ENCODE results near the gene EYA3.

Gene EYA3

DNA sequence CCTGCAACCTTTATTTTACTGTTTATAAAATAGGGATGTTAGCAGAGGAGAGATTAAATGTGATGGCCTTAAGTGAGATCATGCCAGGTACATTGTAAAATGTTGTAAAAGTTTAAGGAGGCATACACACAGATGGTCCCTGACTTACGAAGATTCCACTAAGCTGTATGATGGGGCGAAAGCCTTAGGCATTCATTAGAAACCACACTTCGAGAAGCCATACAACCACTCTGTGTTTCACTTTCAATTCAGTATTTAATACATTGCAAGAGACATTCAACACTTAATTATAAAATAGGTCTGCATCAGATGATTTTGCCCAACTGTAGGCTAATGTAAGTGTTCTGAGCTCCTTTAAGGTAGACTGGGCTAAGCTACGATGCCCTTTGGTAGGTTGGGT, 149.9 kb downstream of the EYA3 start:
- peaks cover 6 to 19% of the 10 kb centered on the region in 2 donors for H3K27me3 ChIP-seq (ENCODE audit: control insufficient read depth in 1 of 2, insufficient read depth in 2 of 2, low read length in 2 of 2)
- H3K4me3 ChIP-seq (ENCODE audit: low read length in 2 of 2) = no peak overlapping the region
- peaks cover 3% of the 10 kb centered on the region for H3K4me1 ChIP-seq (ENCODE audit: control insufficient read depth, insufficient read depth, low read length)
- H3K9me3 ChIP-seq (ENCODE audit: control insufficient read depth in 2 of 2, low read length in 2 of 2) = no peaks in the 10 kb centered on the region
- H3K36me3 ChIP-seq (ENCODE audit: control insufficient read depth in 2 of 2, insufficient read depth in 2 of 2, low read length in 2 of 2) = no peaks in the 10 kb centered on the region
- H3K9ac ChIP-seq (ENCODE audit: low read length in 2 of 2) = no peak overlapping the region
- H3K27ac ChIP-seq (ENCODE audit: low read length) = no peak overlapping the region

DNA sequence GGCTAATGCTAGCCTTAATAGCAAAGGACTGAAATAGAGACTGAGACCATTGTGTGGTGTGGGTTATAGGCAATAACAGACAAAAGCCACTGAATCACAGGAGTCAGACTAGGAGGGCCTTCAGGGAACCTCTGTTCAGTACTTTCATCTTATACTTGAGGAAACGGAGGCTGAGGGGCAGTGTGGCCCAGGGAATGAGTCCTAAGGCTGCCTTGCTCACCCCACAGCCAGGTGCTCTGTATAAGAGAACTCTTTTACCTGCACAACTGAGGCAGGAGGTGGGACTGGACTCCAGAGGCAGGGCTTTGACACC, 150.9 kb downstream of the EYA3 start:
- H3K27ac ChIP-seq (ENCODE audit: low read length) = no peak overlapping the region
- H3K4me3 ChIP-seq (ENCODE audit: low read length in 2 of 2) = no peak overlapping the region
- H3K9ac ChIP-seq (ENCODE audit: low read length in 2 of 2) = no peak overlapping the region
- H3K27me3 ChIP-seq (ENCODE audit: control insufficient read depth in 1 of 2, insufficient read depth in 2 of 2, low read length in 2 of 2) = peaks cover 6 to 19% of the 10 kb centered on the region in 2 donors
- no peaks in the 10 kb centered on the region for H3K9me3 ChIP-seq (ENCODE audit: control insufficient read depth in 2 of 2, low read length in 2 of 2)
- H3K36me3 ChIP-seq (ENCODE audit: control insufficient read depth in 2 of 2, insufficient read depth in 2 of 2, low read length in 2 of 2) = no peaks in the 10 kb centered on the region
- peaks cover 3% of the 10 kb centered on the region for H3K4me1 ChIP-seq (ENCODE audit: control insufficient read depth, insufficient read depth, low read length)

DNA sequence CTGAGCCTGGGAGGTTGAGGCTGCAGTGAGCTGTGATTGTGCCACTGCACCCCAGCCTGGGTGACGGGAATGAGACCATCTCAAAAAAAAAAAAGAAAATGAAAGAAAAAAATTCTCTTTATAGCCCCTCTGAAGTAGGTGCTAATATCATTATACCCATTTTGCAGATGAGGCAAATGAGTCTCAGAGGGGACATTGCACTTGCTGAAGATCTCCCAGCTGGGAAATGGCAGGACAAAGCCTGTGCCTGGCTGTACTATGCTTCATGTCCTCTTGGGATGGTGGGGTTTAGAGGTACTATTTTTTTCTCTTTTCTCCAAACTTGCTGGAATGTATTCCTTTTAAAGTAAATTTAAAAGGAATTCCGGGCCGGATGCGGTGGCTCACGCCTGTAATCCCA, 152.0 kb downstream of the EYA3 start:
- H3K4me1 ChIP-seq (ENCODE audit: control insufficient read depth, insufficient read depth, low read length) = peaks cover 3% of the 10 kb centered on the region
- H3K9me3 ChIP-seq (ENCODE audit: control insufficient read depth in 2 of 2, low read length in 2 of 2) = no peaks in the 10 kb centered on the region
- no peak overlapping the region for H3K4me3 ChIP-seq (ENCODE audit: low read length in 2 of 2)
- H3K9ac ChIP-seq (ENCODE audit: low read length in 2 of 2) = no peak overlapping the region
- no peak overlapping the region for H3K27ac ChIP-seq (ENCODE audit: low read length)
- H3K36me3 ChIP-seq (ENCODE audit: control insufficient read depth in 2 of 2, insufficient read depth in 2 of 2, low read length in 2 of 2) = no peaks in the 10 kb centered on the region
- peaks cover 6 to 22% of the 10 kb centered on the region in 2 donors for H3K27me3 ChIP-seq (ENCODE audit: control insufficient read depth in 1 of 2, insufficient read depth in 2 of 2, low read length in 2 of 2)

DNA sequence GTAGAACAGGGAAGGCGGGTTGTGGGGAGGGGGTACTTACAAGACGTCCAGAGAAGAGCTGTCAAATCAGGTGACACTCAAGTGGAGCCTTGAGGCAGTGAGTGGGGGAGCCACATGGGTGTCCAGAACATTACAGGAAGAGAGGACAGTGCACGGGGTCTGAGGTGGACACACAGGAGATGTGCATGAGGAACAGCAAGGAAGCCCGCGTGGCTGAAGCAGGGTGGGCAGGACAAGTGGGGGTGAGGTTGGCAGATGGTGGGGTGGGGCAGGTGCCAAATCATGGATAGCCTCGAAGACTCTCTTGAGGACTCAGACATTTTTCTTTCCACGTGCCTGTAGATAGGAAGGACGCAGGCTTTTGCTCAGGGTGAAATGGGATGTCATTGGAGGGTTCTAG, 152.7 kb downstream of the EYA3 start:
- H3K27me3 ChIP-seq (ENCODE audit: control insufficient read depth in 1 of 2, insufficient read depth in 2 of 2, low read length in 2 of 2) = peaks cover 6 to 22% of the 10 kb centered on the region in 2 donors
- H3K4me3 ChIP-seq (ENCODE audit: low read length in 2 of 2) = no peak overlapping the region
- no peak overlapping the region for H3K9ac ChIP-seq (ENCODE audit: low read length in 2 of 2)
- H3K9me3 ChIP-seq (ENCODE audit: control insufficient read depth in 2 of 2, low read length in 2 of 2) = no peaks in the 10 kb centered on the region
- peaks cover 3% of the 10 kb centered on the region for H3K4me1 ChIP-seq (ENCODE audit: control insufficient read depth, insufficient read depth, low read length)
- H3K27ac ChIP-seq (ENCODE audit: low read length) = no peak overlapping the region
- no peaks in the 10 kb centered on the region for H3K36me3 ChIP-seq (ENCODE audit: control insufficient read depth in 2 of 2, insufficient read depth in 2 of 2, low read length in 2 of 2)

DNA sequence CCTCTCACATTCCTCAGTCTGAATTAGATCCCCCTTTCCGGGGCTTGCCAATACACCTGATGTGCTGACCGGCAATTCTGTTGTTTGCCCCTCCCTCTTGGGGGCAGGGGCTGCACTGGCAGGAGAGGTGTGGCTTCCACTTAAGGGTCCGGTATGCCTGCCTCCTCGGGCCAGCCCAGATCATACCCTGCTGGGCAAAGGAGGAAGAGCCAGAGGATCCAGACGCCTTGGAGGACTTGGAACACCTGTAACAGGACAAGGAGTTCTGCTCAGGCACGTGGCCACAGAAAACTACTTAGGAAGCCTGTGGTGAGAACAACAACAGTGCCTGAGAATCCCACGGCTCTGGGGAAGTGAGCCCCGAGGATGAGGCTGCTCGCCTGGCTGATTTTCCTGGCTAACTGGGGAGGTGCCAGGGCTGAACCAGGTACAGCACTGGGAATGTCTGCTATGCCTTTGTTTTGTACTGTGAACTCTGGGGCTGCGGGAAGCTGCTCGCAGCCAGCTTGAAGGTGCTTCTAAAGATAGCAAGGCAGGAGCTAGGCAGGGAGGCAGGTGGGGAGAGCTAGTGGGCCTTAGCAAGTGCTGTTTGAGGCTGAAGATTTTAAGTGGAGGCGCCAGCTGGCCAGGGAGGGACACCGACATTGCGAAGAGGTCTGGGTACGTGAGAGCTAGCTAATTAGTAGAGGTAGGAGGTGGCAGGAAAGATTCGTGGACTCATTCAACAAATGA, 153.4 kb downstream of the EYA3 start, which contains the start of gene SMPDL3B:
Gene SMPDL3B, plus strand, starts transcription at position 183 of the 732 bp plus-strand sequence. Its CDS starts 184 bp downstream, at position 367.
- Histone ChIP-seq H3K27me3 (ENCODE audit: control insufficient read depth in 1 of 2, insufficient read depth in 2 of 2, low read length in 2 of 2) (peaks cover 6 to 22% of the 10 kb centered on the region in 2 donors), H3K36me3 (ENCODE audit: control insufficient read depth in 2 of 2, insufficient read depth in 2 of 2, low read length in 2 of 2) (no peaks in the 10 kb centered on the region), H3K9ac (ENCODE audit: low read length in 2 of 2) (no peak within 1 kb of the TSS), H3K9me3 (ENCODE audit: control insufficient read depth in 2 of 2, low read length in 2 of 2) (no peaks in the 10 kb centered on the region), H3K4me3 (ENCODE audit: low read length in 2 of 2) (peak within 1 kb of the TSS in 1 of 2 donors; percentile 15), H3K4me1 (ENCODE audit: control insufficient read depth, insufficient read depth, low read length) (peaks cover 3% of the 10 kb centered on the region), H3K27ac (ENCODE audit: low read length) (no peak within 1 kb of the TSS)

DNA sequence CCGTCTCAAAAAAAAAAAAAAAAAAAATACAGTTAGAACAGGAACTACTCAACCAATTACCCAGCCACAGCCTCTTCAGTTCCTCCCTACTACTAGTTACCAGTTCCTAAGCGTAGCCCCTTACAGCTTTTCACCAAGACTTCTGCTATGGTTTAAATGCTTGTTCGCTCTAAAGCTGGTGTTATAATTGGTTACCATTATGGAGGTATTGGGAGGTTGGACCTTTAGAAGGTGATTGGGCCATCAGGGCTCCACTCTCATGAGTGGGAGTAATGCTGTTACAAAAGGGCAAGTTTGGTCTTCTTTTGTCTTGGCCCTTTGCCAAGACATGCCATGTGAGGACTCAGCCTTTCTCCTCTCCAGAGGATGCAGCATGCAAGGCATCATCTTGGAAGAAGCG, 156.7 kb downstream of the EYA3 start:
- H3K27ac ChIP-seq (ENCODE audit: low read length) = no peak overlapping the region
- H3K36me3 ChIP-seq (ENCODE audit: control insufficient read depth in 2 of 2, insufficient read depth in 2 of 2, low read length in 2 of 2) = no peaks in the 10 kb centered on the region
- H3K9ac ChIP-seq (ENCODE audit: low read length in 2 of 2) = no peak overlapping the region
- H3K4me3 ChIP-seq (ENCODE audit: low read length in 2 of 2) = no peak overlapping the region
- H3K9me3 ChIP-seq (ENCODE audit: control insufficient read depth in 2 of 2, low read length in 2 of 2) = no peaks in the 10 kb centered on the region
- peaks cover 6 to 18% of the 10 kb centered on the region in 2 donors for H3K27me3 ChIP-seq (ENCODE audit: control insufficient read depth in 1 of 2, insufficient read depth in 2 of 2, low read length in 2 of 2)
- peaks cover 3% of the 10 kb centered on the region for H3K4me1 ChIP-seq (ENCODE audit: control insufficient read depth, insufficient read depth, low read length)

DNA sequence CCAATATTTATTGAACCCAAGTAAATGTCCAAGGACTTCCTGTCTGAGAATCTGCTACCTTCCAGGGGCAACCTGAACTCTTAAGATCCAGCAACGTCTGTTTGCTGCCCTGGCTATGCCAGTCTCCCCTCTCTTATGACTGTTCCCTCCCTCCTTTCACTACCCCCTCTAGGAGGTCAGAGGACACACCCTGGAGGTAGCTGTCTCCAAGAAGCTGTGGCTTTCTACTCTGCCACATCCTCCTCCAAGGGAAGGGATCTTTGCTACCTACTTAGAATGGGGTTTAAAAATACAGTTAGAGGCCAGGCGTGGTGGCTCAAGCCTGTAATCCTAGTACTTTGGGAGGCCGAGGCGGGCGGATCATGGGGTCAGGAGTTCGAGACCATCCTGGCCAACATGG, 157.2 kb downstream of the EYA3 start:
- Histone ChIP-seq H3K9ac (ENCODE audit: low read length in 2 of 2) (no peak overlapping the region), H3K27ac (ENCODE audit: low read length) (no peak overlapping the region), H3K36me3 (ENCODE audit: control insufficient read depth in 2 of 2, insufficient read depth in 2 of 2, low read length in 2 of 2) (no peaks in the 10 kb centered on the region), H3K4me1 (ENCODE audit: control insufficient read depth, insufficient read depth, low read length) (peaks cover 3% of the 10 kb centered on the region), H3K4me3 (ENCODE audit: low read length in 2 of 2) (no peak overlapping the region), H3K27me3 (ENCODE audit: control insufficient read depth in 1 of 2, insufficient read depth in 2 of 2, low read length in 2 of 2) (peaks cover 6 to 17% of the 10 kb centered on the region in 2 donors), H3K9me3 (ENCODE audit: control insufficient read depth in 2 of 2, low read length in 2 of 2) (no peaks in the 10 kb centered on the region)

DNA sequence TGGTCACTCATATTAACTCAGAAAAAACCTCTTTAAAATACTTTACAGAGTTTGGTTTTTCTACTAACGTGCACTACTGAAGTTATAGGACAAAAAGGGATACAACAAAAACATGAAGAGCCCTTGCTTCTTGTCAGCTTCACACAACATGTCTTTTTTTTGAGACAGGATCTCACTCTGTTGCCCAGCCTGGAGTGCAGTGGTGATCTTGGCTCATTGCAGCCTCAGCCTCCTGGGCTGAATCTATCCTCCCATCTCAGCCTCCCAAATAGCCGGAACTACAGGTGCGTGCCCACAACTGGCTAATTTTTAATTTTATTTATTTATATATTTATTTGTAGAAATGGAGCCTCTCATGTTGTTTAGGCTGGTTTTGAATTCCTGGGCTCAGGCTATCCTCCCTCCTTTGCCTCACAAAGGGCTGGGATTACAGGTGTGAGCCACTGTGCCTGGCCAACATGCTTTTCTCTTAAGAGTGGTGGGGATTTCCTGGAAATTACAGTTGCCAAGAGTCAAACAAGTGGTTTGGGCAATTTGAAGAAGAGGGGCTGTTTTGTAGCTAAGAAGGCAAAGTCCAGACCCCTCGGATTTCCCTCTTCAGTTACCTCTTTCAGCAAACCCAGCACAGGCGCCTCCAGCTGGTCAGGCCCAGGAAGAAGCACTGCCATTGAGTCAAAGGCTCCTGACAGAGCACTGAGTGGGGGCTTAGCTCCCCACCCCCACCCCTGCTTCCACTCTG, 160.0 kb downstream of the EYA3 start:
- Histone ChIP-seq H3K4me1 (ENCODE audit: control insufficient read depth, insufficient read depth, low read length) (no peaks in the 10 kb centered on the region), H3K9me3 (ENCODE audit: control insufficient read depth in 2 of 2, low read length in 2 of 2) (no peaks in the 10 kb centered on the region), H3K27ac (ENCODE audit: low read length) (no peak overlapping the region), H3K27me3 (ENCODE audit: control insufficient read depth in 1 of 2, insufficient read depth in 2 of 2, low read length in 2 of 2) (peaks cover 0 to 3% of the 10 kb centered on the region in 2 donors), H3K36me3 (ENCODE audit: control insufficient read depth in 2 of 2, insufficient read depth in 2 of 2, low read length in 2 of 2) (no peaks in the 10 kb centered on the region), H3K4me3 (ENCODE audit: low read length in 2 of 2) (no peak overlapping the region), H3K9ac (ENCODE audit: low read length in 2 of 2) (no peak overlapping the region)

DNA sequence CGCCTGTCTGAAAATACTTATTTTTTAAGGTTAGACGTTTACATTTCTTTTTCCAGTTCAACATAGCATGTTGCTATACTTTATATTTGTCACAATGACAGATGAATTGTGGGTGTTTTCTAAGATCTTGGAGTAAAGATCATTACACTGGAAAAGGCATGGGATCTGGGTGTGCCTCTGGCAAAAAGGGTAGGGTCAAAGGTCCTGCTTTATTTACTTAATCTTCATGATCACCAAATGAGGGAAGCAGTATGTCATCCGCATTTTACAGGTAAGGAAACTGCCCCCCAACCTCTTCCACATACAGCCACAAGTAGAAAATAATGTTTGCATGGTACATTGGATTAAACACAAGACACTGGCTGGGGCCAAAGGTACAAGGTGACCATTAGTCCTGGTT, 166.1 kb downstream of the EYA3 start:
- no peaks in the 10 kb centered on the region for H3K9me3 ChIP-seq (ENCODE audit: control insufficient read depth in 2 of 2, low read length in 2 of 2)
- H3K27me3 ChIP-seq (ENCODE audit: control insufficient read depth in 1 of 2, insufficient read depth in 2 of 2, low read length in 2 of 2) = no peaks in the 10 kb centered on the region
- H3K4me1 ChIP-seq (ENCODE audit: control insufficient read depth, insufficient read depth, low read length) = no peaks in the 10 kb centered on the region
- no peak overlapping the region for H3K4me3 ChIP-seq (ENCODE audit: low read length in 2 of 2)
- no peaks in the 10 kb centered on the region for H3K36me3 ChIP-seq (ENCODE audit: control insufficient read depth in 2 of 2, insufficient read depth in 2 of 2, low read length in 2 of 2)
- no peak overlapping the region for H3K27ac ChIP-seq (ENCODE audit: low read length)
- no peak overlapping the region for H3K9ac ChIP-seq (ENCODE audit: low read length in 2 of 2)
